Dendritic cell treated with granulocyte-macrophage colony-stimulating factor and Interleukin-4, amounts not matched to agents 40 ng/mL and 50 ng/mL, for 4 days (primary cell): ENCODE results near the gene DAPK2.
"Not testable (repeated sequence)": the region's sequence is repeated elsewhere in the genome, so short reads cannot be mapped to it uniquely, and the experiment has no call there.

ENCODE experiments used
- H3K27ac Mint-ChIP-seq: one replicate; pipeline ENCODE4 v1.8.0; 2022; ENCODE audit warnings: mild to moderate bottlenecking, mixed read lengths
- H3K27me3 Mint-ChIP-seq: one replicate; pipeline ENCODE4 v1.8.0; 2022; ENCODE audit warnings: mild to moderate bottlenecking, mixed read lengths
- H3K36me3 Mint-ChIP-seq: one replicate; pipeline ENCODE4 v1.8.0; 2022; ENCODE audit warnings: low read depth, mixed read lengths
- H3K4me1 Mint-ChIP-seq: one replicate; pipeline ENCODE4 v1.8.0; 2022; ENCODE audit warnings: low read depth, mixed read lengths
- H3K4me3 Mint-ChIP-seq: one replicate; pipeline ENCODE4 v1.8.0; 2022; ENCODE audit warnings: mild to moderate bottlenecking, moderate library complexity, mixed read lengths
- H3K9me3 Mint-ChIP-seq: one replicate; pipeline ENCODE4 v1.8.0; 2022; ENCODE audit warnings: mixed read lengths
- intact Hi-C: fragments of 100-400 bp; cut with micrococcal nuclease; formaldehyde crosslinking; loops from one replicate; pipeline ENCODE4 v1.15.0; 2022

The DAPK2 gene

GRCh38 chr15:63977119-63977518, 69.2 kb downstream of the DAPK2 start:
- no peaks in the 10 kb centered on the region for H3K36me3 Mint-ChIP-seq
- intact Hi-C loops, result no loop called here
- no peaks in the 10 kb centered on the region for H3K9me3 Mint-ChIP-seq
- H3K27ac Mint-ChIP-seq, result no peak overlapping the region
- peaks cover 1% of the 10 kb centered on the region for H3K27me3 Mint-ChIP-seq
- H3K4me1 Mint-ChIP-seq, result peaks cover 11% of the 10 kb centered on the region
- no peak overlapping the region for H3K4me3 Mint-ChIP-seq

DNA sequence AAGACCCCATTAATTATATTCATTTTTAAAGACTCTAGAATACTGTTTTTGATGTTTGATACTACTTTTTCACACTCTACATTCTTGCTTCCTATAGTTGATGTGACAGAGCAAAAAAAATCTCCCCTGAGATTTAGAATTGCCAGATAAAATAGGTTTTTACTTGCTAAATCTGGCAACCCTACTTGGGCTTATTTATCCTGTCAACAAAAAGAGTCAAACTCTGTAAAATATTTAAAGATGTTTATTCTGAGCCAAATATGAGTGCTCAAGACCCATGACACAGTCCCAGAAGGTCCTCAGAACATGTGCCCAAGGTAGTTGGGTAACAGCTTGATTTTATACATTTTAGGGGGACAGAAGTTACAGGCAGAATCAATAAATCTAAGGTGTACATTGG, 72.3 kb downstream of the DAPK2 start:
- Mint-ChIP-seq H3K27me3 (peaks cover 1% of the 10 kb centered on the region), H3K27ac (no peak overlapping the region), H3K4me1 (peaks cover 37% of the 10 kb centered on the region), H3K4me3 (no peak overlapping the region), H3K36me3 (no peaks in the 10 kb centered on the region), H3K9me3 (no peaks in the 10 kb centered on the region)
- intact Hi-C loops, result no loop called here

GRCh38 chr15:63973212-63974009, 72.9 kb downstream of the DAPK2 start:
- intact Hi-C loops, result no loop called here
- peaks cover 37% of the 10 kb centered on the region for H3K4me1 Mint-ChIP-seq
- no peak overlapping the region for H3K4me3 Mint-ChIP-seq
- no peaks in the 10 kb centered on the region for H3K9me3 Mint-ChIP-seq
- H3K36me3 Mint-ChIP-seq, result no peaks in the 10 kb centered on the region
- peaks cover 1% of the 10 kb centered on the region for H3K27me3 Mint-ChIP-seq
- H3K27ac Mint-ChIP-seq, result no peak overlapping the region

GRCh38 chr15:63972801-63973200, 73.5 kb downstream of the DAPK2 start:
- H3K4me1 Mint-ChIP-seq, result peaks cover 37% of the 10 kb centered on the region
- H3K9me3 Mint-ChIP-seq, result no peaks in the 10 kb centered on the region
- no peak overlapping the region for H3K4me3 Mint-ChIP-seq
- no peaks in the 10 kb centered on the region for H3K36me3 Mint-ChIP-seq
- intact Hi-C loops, result no loop called here
- peaks cover 1% of the 10 kb centered on the region for H3K27me3 Mint-ChIP-seq
- H3K27ac Mint-ChIP-seq, result no peak overlapping the region

- H3K36me3 Mint-ChIP-seq, result no peaks in the 10 kb centered on the region
- H3K27ac Mint-ChIP-seq, result no peak overlapping the region
- no peaks in the 10 kb centered on the region for H3K27me3 Mint-ChIP-seq
- no peaks in the 10 kb centered on the region for H3K9me3 Mint-ChIP-seq
- intact Hi-C loops, result no loop called here
- peaks cover 37% of the 10 kb centered on the region for H3K4me1 Mint-ChIP-seq
- no peak overlapping the region for H3K4me3 Mint-ChIP-seq
Measured at GRCh38 chr15:63971904-63972303, 74.4 kb downstream of the DAPK2 start.

DNA sequence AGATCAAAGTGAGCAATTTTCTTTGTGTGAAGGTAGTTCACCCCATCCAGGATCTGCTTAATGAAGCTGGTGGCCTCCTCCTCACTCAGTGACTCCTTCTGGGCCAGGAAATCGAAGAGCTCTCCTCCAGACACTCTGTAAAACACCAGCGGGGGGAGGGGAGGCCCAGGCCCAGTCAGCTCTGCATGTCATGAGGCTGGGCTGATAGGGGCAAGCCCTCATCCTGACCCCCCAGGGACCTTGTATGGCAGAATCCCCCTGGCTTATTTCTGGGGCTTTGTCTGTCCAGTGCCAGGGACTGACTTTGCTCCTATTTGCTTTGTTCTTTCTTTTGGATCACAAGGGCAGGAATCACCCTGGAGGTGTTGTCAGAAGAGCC, 74.9 kb downstream of the DAPK2 start:
- intact Hi-C loops, result no loop called here

GRCh38 chr15:63970621-63971426, 75.5 kb downstream of the DAPK2 start:
- Mint-ChIP-seq H3K27me3 (no peaks in the 10 kb centered on the region), H3K27ac (peak overlapping the region; percentile 61), H3K36me3 (no peaks in the 10 kb centered on the region), H3K4me1 (peaks cover 37% of the 10 kb centered on the region), H3K4me3 (no peak overlapping the region), H3K9me3 (no peaks in the 10 kb centered on the region)
- intact Hi-C loops, result no loop called here

More for the DNA sequence above, 74.9 kb downstream of the DAPK2 start:
- H3K4me1 Mint-ChIP-seq, result peaks cover 37% of the 10 kb centered on the region
- no peaks in the 10 kb centered on the region for H3K27me3 Mint-ChIP-seq
- no peaks in the 10 kb centered on the region for H3K36me3 Mint-ChIP-seq
- peak overlapping the region; percentile 47 for H3K27ac Mint-ChIP-seq
- H3K9me3 Mint-ChIP-seq, result no peaks in the 10 kb centered on the region
- H3K4me3 Mint-ChIP-seq, result no peak overlapping the region

GRCh38 chr15:63969652-63970421, 76.4 kb downstream of the DAPK2 start:
- Mint-ChIP-seq H3K27me3 (no peaks in the 10 kb centered on the region), H3K36me3 (no peaks in the 10 kb centered on the region), H3K9me3 (peaks cover 4% of the 10 kb centered on the region), H3K4me3 (no peak overlapping the region), H3K4me1 (peaks cover 37% of the 10 kb centered on the region), H3K27ac (peak overlapping the region; percentile 61)
- intact Hi-C loops, result no loop called here

DNA sequence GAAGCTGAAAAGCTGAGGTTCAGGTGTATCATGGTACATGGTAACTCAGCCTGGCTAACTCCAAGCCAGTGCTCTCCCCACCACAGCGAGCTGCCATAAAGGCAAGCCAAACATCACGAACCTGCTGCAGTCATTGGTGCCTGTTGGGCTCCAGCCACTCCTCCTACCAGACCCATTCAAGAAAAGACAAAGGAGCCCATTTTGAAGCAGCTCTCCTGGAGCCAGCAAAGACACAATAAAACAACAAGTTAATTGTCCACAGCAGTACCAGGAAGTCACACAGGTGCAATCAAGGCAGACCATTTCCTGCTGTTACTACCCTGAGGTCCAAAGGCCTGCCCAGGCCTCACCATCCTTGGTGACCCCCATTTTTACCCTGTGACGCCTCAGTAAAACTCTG, 77.6 kb downstream of the DAPK2 start:
- Mint-ChIP-seq H3K36me3 (no peaks in the 10 kb centered on the region), H3K27me3 (peaks cover 1% of the 10 kb centered on the region), H3K9me3 (peaks cover 16% of the 10 kb centered on the region), H3K4me3 (no peak overlapping the region), H3K4me1 (peaks cover 36% of the 10 kb centered on the region), H3K27ac (no peak overlapping the region)
- intact Hi-C loops, result no loop called here

GRCh38 chr15:63968122-63968524, 78.2 kb downstream of the DAPK2 start:
- H3K36me3 Mint-ChIP-seq, result no peaks in the 10 kb centered on the region
- peaks cover 22% of the 10 kb centered on the region for H3K9me3 Mint-ChIP-seq
- H3K4me1 Mint-ChIP-seq, result peaks cover 31% of the 10 kb centered on the region
- no peak overlapping the region for H3K27ac Mint-ChIP-seq
- intact Hi-C loops, result no loop called here
- H3K27me3 Mint-ChIP-seq, result peaks cover 1% of the 10 kb centered on the region
- H3K4me3 Mint-ChIP-seq, result no peak overlapping the region

DNA sequence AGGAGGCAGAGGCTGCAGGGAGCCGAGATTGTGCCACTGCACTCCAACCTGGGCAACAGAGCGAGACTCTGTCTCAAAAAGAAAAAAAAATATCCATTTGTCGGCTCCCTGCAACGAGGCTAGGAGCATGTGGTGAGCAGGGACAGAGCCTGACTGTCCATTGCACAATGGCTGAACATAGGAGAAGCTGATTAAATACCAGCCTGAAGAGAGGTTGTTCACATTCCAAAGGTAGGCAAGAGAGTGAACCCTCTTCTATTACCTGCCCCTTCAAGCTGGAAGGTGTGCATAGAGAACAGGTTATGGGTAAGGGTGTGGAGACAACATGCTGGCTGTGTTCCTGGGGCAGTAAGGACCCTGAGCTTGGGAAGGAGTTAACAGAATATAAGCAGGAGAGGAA, 78.7 kb downstream of the DAPK2 start:
- H3K4me3 Mint-ChIP-seq, result no peak overlapping the region
- peaks cover 23% of the 10 kb centered on the region for H3K9me3 Mint-ChIP-seq
- peaks cover 31% of the 10 kb centered on the region for H3K4me1 Mint-ChIP-seq
- intact Hi-C loops, result no loop called here
- H3K36me3 Mint-ChIP-seq, result no peaks in the 10 kb centered on the region
- no peak overlapping the region for H3K27ac Mint-ChIP-seq
- H3K27me3 Mint-ChIP-seq, result peaks cover 1% of the 10 kb centered on the region

DNA sequence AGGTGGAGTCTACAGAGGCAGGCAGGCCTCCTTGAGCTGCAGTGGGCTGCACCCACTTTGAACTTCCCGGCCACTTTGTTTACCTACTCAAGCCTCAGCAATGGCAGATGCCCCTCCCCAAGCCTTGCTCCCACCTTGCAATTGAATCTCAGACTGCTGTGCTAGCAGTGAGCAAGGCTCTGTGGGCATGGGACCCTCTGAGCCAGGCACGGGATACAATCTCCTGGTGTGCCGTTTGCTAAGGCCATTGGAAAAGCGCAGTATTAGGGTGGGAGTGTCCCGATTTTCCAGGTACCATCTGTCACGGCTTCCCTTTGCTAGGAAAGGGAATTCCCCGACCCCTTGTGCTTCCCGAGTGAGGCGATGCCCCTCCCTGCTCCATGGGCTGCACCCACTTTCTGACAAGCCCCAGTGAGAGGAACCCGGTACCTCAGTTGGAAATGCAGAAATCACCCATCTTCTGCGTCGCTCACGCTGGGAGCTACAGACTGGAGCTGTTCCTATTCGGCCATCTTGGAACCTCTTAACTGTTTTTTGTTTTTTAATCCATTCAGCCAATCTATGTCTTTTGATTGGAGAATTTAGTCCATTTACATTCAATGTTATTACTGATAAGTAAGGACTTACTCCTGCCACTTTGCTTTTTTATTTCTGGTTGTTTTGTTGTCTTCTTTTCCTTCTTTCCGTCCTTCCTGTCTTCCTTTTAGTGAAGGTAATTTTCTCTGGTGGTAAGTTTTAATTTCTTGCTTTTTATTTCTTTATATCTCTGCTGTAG, 83.2 kb downstream of the DAPK2 start:
- peaks cover 29% of the 10 kb centered on the region for H3K9me3 Mint-ChIP-seq
- H3K4me3 Mint-ChIP-seq, H3K27ac Mint-ChIP-seq, H3K27me3 Mint-ChIP-seq, H3K36me3 Mint-ChIP-seq, intact Hi-C loops, H3K4me1 Mint-ChIP-seq: not testable (repeated sequence)

- H3K4me1 Mint-ChIP-seq, result peaks cover 36% of the 10 kb centered on the region
Measured at GRCh38 chr15:63953524-63953923, 92.8 kb downstream of the DAPK2 start.

More at GRCh38 chr15:63953524-63953923, 92.8 kb downstream of the DAPK2 start:
- Mint-ChIP-seq H3K36me3 (no peaks in the 10 kb centered on the region), H3K27me3 (peaks cover 2% of the 10 kb centered on the region), H3K27ac (no peak overlapping the region), H3K4me3 (no peak overlapping the region), H3K9me3 (no peaks in the 10 kb centered on the region)
- intact Hi-C loops, result no loop called here
